H1 (cell line): ENCODE measurements around the gene PSME4. TPM values are rescaled to one million over a fixed set of nuclear protein-coding genes. Genes with fewer than 3 reads are reported as not detected.

Experiments
- CTCF ChIA-PET: fragments of 300-600 bp; sonication (Branson Sonifier 250); formaldehyde crosslinking; loops from one replicate; lab custom pipeline; 2021; ENCODE audit not compliant: partially characterized antibody; lab: Charles Lee
- POLR2A ChIA-PET: fragments of 300-600 bp; sonication (Branson Sonifier 250); formaldehyde crosslinking; loops from one replicate; lab custom pipeline; 2021; ENCODE audit warnings: inconsistent platforms; ENCODE audit not compliant: partially characterized antibody; lab: Charles Lee
- DNase-seq, 2 experiments: peaks; one replicate each; pipeline versions ENCODE4 v3.0.0 to v3.0.0-alpha.2; 2010 to 2022; ENCODE audit warnings: low spot score in 2 of 2, low read depth in 1 of 2, mixed read lengths in 1 of 2
- FAIRE-seq: peaks from 2 replicates; lab custom pipeline; 2011; peaks lifted over from hg19 to GRCh38; lab: Jason Lieb, UNC
- H2AFZ ChIP-seq: 2 replicates; pipeline ENCODE4 v1.8.1; 2012; ENCODE audit warnings: low read length, inconsistent platforms
- H2AK5ac ChIP-seq: 2 replicates; pipeline ENCODE4 v1.6.1; 2013; ENCODE audit warnings: low read depth, low read length
- H2BK120ac ChIP-seq: replicated peaks from 2 replicates; pipeline ENCODE3; 2013; ENCODE audit warnings: low read depth, low read length, inconsistent platforms
- H2BK12ac ChIP-seq: 2 replicates; pipeline ENCODE4 v1.6.1; 2013; ENCODE audit warnings: low read depth, low read length
- H2BK15ac ChIP-seq: 2 replicates; pipeline ENCODE4 v1.6.1; 2013; ENCODE audit warnings: low read length
- H2BK20ac ChIP-seq: 2 replicates; pipeline ENCODE4 v1.6.1; 2013; ENCODE audit warnings: low read length
- H2BK5ac ChIP-seq: 2 replicates; pipeline ENCODE4 v1.6.1; 2013; ENCODE audit warnings: low read depth, low read length
- H3K14ac ChIP-seq: 2 replicates; pipeline ENCODE4 v1.6.1; 2013; ENCODE audit warnings: inconsistent platforms; ENCODE audit not compliant: insufficient read length
- H3K18ac ChIP-seq: 2 replicates; pipeline ENCODE4 v1.6.1; 2013; ENCODE audit warnings: low read length; ENCODE audit errors: extremely low read depth
- H3K23ac ChIP-seq: 2 replicates; pipeline ENCODE4 v1.6.1; 2013; ENCODE audit warnings: inconsistent platforms; ENCODE audit not compliant: insufficient read length
- H3K23me2 ChIP-seq: 2 replicates; pipeline ENCODE4 v1.6.1; 2013; ENCODE audit warnings: low read depth, low read length
- H3K27ac ChIP-seq: 2 replicates; pipeline ENCODE4 v1.6.1; 2011; ENCODE audit warnings: low read depth, low read length, inconsistent platforms
- H3K27me3 ChIP-seq, 4 experiments: replicated peaks in 1 of 4; 1 replicate in 1 of 4; 2 replicates in 3 of 4; pipeline versions ENCODE4 v1.6.1 to v1.8.1; 2011 to 2013; ENCODE audit warnings: low read length in 3 of 4, mild to moderate bottlenecking in 3 of 4, inconsistent platforms in 2 of 4, mixed read lengths in 2 of 4, moderate library complexity in 1 of 4; ENCODE audit not compliant: control insufficient read depth in 3 of 4, insufficient read depth in 3 of 4; ENCODE audit errors: extremely low read depth in 1 of 4
- H3K36me3 ChIP-seq, 4 experiments: 2 replicates each; pipeline versions ENCODE4 v1.6.1 to v1.8.1; 2011 to 2013; ENCODE audit warnings: mild to moderate bottlenecking in 4 of 4, low read length in 3 of 4, moderate library complexity in 2 of 4, control low read depth in 1 of 4, inconsistent platforms in 1 of 4; ENCODE audit not compliant: insufficient read depth in 4 of 4, control insufficient read depth in 2 of 4
- H3K4ac ChIP-seq: replicated peaks from 2 replicates; pipeline ENCODE3; 2013; ENCODE audit warnings: low read length, low read depth, mixed read lengths, inconsistent platforms; ENCODE audit not compliant: insufficient read length
- H3K4me1 ChIP-seq, 4 experiments: replicated peaks in 1 of 4; 1 replicate in 1 of 4; 2 replicates in 3 of 4; pipeline versions ENCODE4 v1.6.1 to v1.8.1; 2011 to 2013; ENCODE audit warnings: low read length in 3 of 4, inconsistent platforms in 2 of 4, mixed read lengths in 1 of 4; ENCODE audit not compliant: insufficient read depth in 4 of 4, control insufficient read depth in 3 of 4
- H3K4me2 ChIP-seq, 2 experiments: 2 replicates each; pipeline versions ENCODE4 v1.6.1 to v1.8.1; 2011 to 2013; ENCODE audit warnings: low read depth in 2 of 2, low read length in 2 of 2, control low read depth in 1 of 2, inconsistent platforms in 1 of 2, mild to moderate bottlenecking in 1 of 2; ENCODE audit not compliant: insufficient read depth in 1 of 2
- H3K4me3 ChIP-seq, 4 experiments: fragments of 200-600, 300-600 bp in 1 of 4; sonication (generic), shearing (Covaris generic), sonication (Bioruptor Twin) in 1 of 4; 2 replicates each; pipeline versions ENCODE4 v1.5.1 to v1.8.1; 2011 to 2016; ENCODE audit warnings: low read length in 4 of 4, low read depth in 3 of 4, control low read depth in 2 of 4, inconsistent platforms in 2 of 4, mild to moderate bottlenecking in 2 of 4, mixed read lengths in 1 of 4, moderate library complexity in 1 of 4; ENCODE audit not compliant: insufficient read depth in 2 of 4; ENCODE audit errors: extremely low read depth in 1 of 4
- H3K56ac ChIP-seq: replicated peaks from 2 replicates; pipeline ENCODE3; 2013; ENCODE audit warnings: low read depth, mild to moderate bottlenecking, mixed read lengths, low read length, inconsistent platforms; ENCODE audit not compliant: insufficient read length
- H3K79me1 ChIP-seq: 2 replicates; pipeline ENCODE4 v1.6.1; 2013; ENCODE audit warnings: low read depth, low read length, control low read depth
- H3K79me2 ChIP-seq, 2 experiments: 2 replicates each; pipeline versions ENCODE4 v1.6.1 to v1.8.1; 2012 to 2013; ENCODE audit warnings: low read length in 2 of 2, mild to moderate bottlenecking in 2 of 2, inconsistent platforms in 1 of 2; ENCODE audit not compliant: insufficient read depth in 2 of 2, control insufficient read depth in 1 of 2
- H3K9ac ChIP-seq, 4 experiments: replicated peaks in 1 of 4; 1 replicate in 1 of 4; 2 replicates in 3 of 4; pipeline versions ENCODE4 v1.6.1 to v1.8.1; 2011 to 2013; ENCODE audit warnings: low read depth in 3 of 4, low read length in 3 of 4, control low read depth in 2 of 4, mild to moderate bottlenecking in 2 of 4, moderate library complexity in 2 of 4, inconsistent platforms in 1 of 4; ENCODE audit errors: extremely low read depth in 1 of 4
- H3K9me3 ChIP-seq, 2 experiments: 2 replicates each; pipeline versions ENCODE4 v1.6.1 to v1.8.1; 2012 to 2013; ENCODE audit warnings: mild to moderate bottlenecking in 2 of 2, moderate library complexity in 2 of 2, control low read depth in 1 of 2, inconsistent platforms in 1 of 2, low read depth in 1 of 2, low read length in 1 of 2, mixed read lengths in 1 of 2; ENCODE audit not compliant: insufficient read depth in 2 of 2
- H4K20me1 ChIP-seq, 2 experiments: replicated peaks in 1 of 2; 2 replicates each; pipeline versions ENCODE3 to v1.8.1; 2011 to 2013; ENCODE audit warnings: inconsistent platforms in 2 of 2, low read length in 2 of 2, mild to moderate bottlenecking in 1 of 2; ENCODE audit not compliant: insufficient read depth in 2 of 2, control insufficient read depth in 1 of 2
- H4K5ac ChIP-seq: 2 replicates; pipeline ENCODE4 v1.6.1; 2013; ENCODE audit warnings: low read length, low read depth, mixed read lengths, inconsistent platforms; ENCODE audit not compliant: insufficient read length
- H4K8ac ChIP-seq: 2 replicates; pipeline ENCODE4 v1.8.0; 2013; ENCODE audit warnings: mild to moderate bottlenecking, moderate library complexity, low read length, inconsistent platforms; ENCODE audit not compliant: insufficient read depth; ENCODE audit errors: extremely low read depth
- H4K91ac ChIP-seq: replicated peaks from 2 replicates; pipeline ENCODE3; 2013; ENCODE audit warnings: low read length, mixed read lengths, inconsistent platforms; ENCODE audit not compliant: insufficient read length
- E2F6 ChIP-seq: IDR thresholded peaks from 2 replicates; pipeline ENCODE4 v1.6.1; 2012; ENCODE audit warnings: inconsistent platforms
- EGR1 ChIP-seq: IDR thresholded peaks from 2 replicates; pipeline ENCODE4 v1.6.1; 2011; ENCODE audit warnings: low read depth, low read length, borderline replicate concordance
- MAFK ChIP-seq: IDR thresholded peaks from 2 replicates; pipeline ENCODE4 v1.6.1; 2012; ENCODE audit warnings: low read depth, mild to moderate bottlenecking, improper control_type of control experiment, low read length
- MAX ChIP-seq: IDR thresholded peaks from 2 replicates; pipeline ENCODE4 v1.6.1; 2012; ENCODE audit warnings: inconsistent platforms
- PHF8 ChIP-seq: fragments of 200-600 bp; sonication (generic); conservative IDR thresholded peaks from 2 replicates; pipeline ENCODE4 v1.7.1; 2012; ENCODE audit warnings: low read depth, mild to moderate bottlenecking, inconsistent platforms, low read length, moderate library complexity
- POLR2AphosphoS5 ChIP-seq: IDR thresholded peaks from 2 replicates; pipeline ENCODE4 v1.6.1; 2011; ENCODE audit warnings: low read depth, low read length
- POU5F1 ChIP-seq: IDR thresholded peaks from 2 replicates; pipeline ENCODE4 v1.6.1; 2011; ENCODE audit warnings: low read depth, mild to moderate bottlenecking, low read length, moderate library complexity
- SIN3A ChIP-seq, 2 experiments: IDR thresholded peaks in 1 of 2; conservative IDR thresholded peaks in 1 of 2; 2 replicates each; pipeline ENCODE4 v1.6.1; 2011 to 2012; ENCODE audit warnings: low read length in 2 of 2, improper control_type of control experiment in 1 of 2, low read depth in 1 of 2, mild to moderate bottlenecking in 1 of 2
- SIRT6 ChIP-seq: IDR thresholded peaks from one replicate; pipeline ENCODE4 v1.7.1; 2012; ENCODE audit warnings: low read length, inconsistent platforms
- SRF ChIP-seq: IDR thresholded peaks from 2 replicates; pipeline ENCODE4 v1.6.1; 2011; ENCODE audit warnings: mild to moderate bottlenecking, low read depth, low read length, moderate library complexity
- TAF7 ChIP-seq: optimal IDR thresholded peaks from 2 replicates; pipeline ENCODE3; 2011; ENCODE audit warnings: low read depth, mild to moderate bottlenecking, inconsistent platforms, low read length, moderate library complexity, borderline replicate concordance
- WGBS, 2 experiments: shearing (Covaris generic) in 1 of 2; methylation state at CpG; one replicate each; pipeline versions ENCODE4 v1.1.6 to v1.1.7; 2013 to 2015; ENCODE audit warnings: low lambda C conversion rate in 2 of 2, mixed read lengths in 2 of 2, inconsistent platforms in 1 of 2, low coverage in 1 of 2, missing lambda C conversion rate in 1 of 2; ENCODE audit not compliant: insufficient replicate concordance in 2 of 2, insufficient coverage in 1 of 2, insufficient read length in 1 of 2; ENCODE audit errors: extremely low coverage in 1 of 2, missing lambda C conversion rate in 1 of 2; 5-methylcytosine and 5-hydroxymethylcytosine counted together
- polyA plus RNA-seq, 7 experiments: library from polyadenylated mRNA; depleted of rRNA in 3 of 7; stranded (reverse) in 5 of 7; unstranded in 2 of 7; fragments of >200 nt in 5 of 7; fragments of 200-250 nt in 2 of 7; gene quantifications; 1 replicate in 5 of 7; 2 replicates in 1 of 7; 4 replicates in 1 of 7; pipeline versions ENCODE4 v1.2.1 to v1.2.3, GENCODE V29; 2011 to 2013; ENCODE audit warnings: missing spikeins in 2 of 7, mixed read lengths in 2 of 7
- total RNA-seq: library from RNA; stranded (reverse); fragmentation: NEBNext Ultra II Directional; extraction: Animal tissue kit (Norgen Biotek cat#: 25700); gene quantifications from 2 replicates; pipeline ENCODE4 v1.2.1, GENCODE V29; 2021

Gene PSME4
- total and polyA plus RNA-seq, 2 of the 8 experiments (the other 6 are each of a cell fraction or from before 2014, with no cell fraction given): 42.2 to 116 TPM

GRCh38 chr2:54008439-54008838 lies 37.6 kb upstream of the PSME4 start:
- CTCF ChIA-PET: no interaction called here
- WGBS, 2 experiments: 91% methylated on average over 2 of the region's 2 CpGs; no CpG with 5 or more reads in 1 of the 2 experiments

More at GRCh38 chr2:54008439-54008838, 37.6 kb upstream of the PSME4 start:
- FAIRE-seq (no peak), DNase-seq (no peak)
- Histone ChIP-seq H3K4me1 (no peaks in the 10 kb centered on the region), H3K79me2 (no peaks in the 10 kb centered on the region), H4K8ac (no peak overlapping the region), H3K23me2 (no peaks in the 10 kb centered on the region), H3K4me2 (no peak overlapping the region), H3K4me3 (no peak overlapping the region), H4K20me1 (no peaks in the 10 kb centered on the region), H2BK12ac (no peak overlapping the region), H3K79me1 (no peaks in the 10 kb centered on the region), H2BK20ac (no peak overlapping the region), H2AK5ac (no peak overlapping the region), H3K56ac (no peak overlapping the region), H3K4ac (no peak overlapping the region), H2AFZ (no peak overlapping the region), H4K5ac (no peak overlapping the region), H3K9me3 (no peaks in the 10 kb centered on the region), H3K36me3 (no peaks in the 10 kb centered on the region), H3K14ac (no peak overlapping the region), H4K91ac (no peak overlapping the region), H3K9ac (no peak overlapping the region), H3K27ac (no peak overlapping the region), H2BK5ac (no peak overlapping the region), H3K27me3 (no peaks in the 10 kb centered on the region), H2BK15ac (no peak overlapping the region), H2BK120ac (no peak overlapping the region), H3K23ac (no peak overlapping the region), H3K18ac (no peak overlapping the region)
- POLR2A ChIA-PET: no interaction called here
- TF ChIP-seq EGR1: no peak
- TF ChIP-seq E2F6: no peak
- TF ChIP-seq MAX: no peak
- TF ChIP-seq POU5F1: no peak
- no peak for TF ChIP-seq POLR2AphosphoS5
- TF ChIP-seq SIRT6: no peak
- no peak for TF ChIP-seq TAF7
- TF ChIP-seq PHF8: no peak
- no peak for TF ChIP-seq SRF
- TF ChIP-seq SIN3A (conservative IDR thresholded peaks at IDR 0.05 in 1 of 2, IDR thresholded peaks at IDR 0.05 in 1 of 2; ENCODE audit: low read depth in 1 of 2, low read length in 2 of 2): no peak
- TF ChIP-seq MAFK: no peak
